ENCODE data around the gene ITGB1BP1.

GRCh38 chr2:9401059-9401547 lies 22.2 kb downstream of the ITGB1BP1 start:
- TF ChIP-seq CTCF (conservative IDR thresholded peaks at IDR 0.05) (no peak), EZH2 (IDR thresholded peaks at IDR 0.05; ENCODE audit: low read depth) (no peak)

Data from PC-9 (cell line).